ENCODE data around the gene TULP1.
A peak's percentile ranks its signal among the peaks of the same experiment; 100 is the strongest.

The TULP1 gene

GRCh38 chr6:35465646-35466045 is 47.0 kb downstream of the TULP1 start:
- DNase-seq (ENCODE audit: low read depth), result no peak

DNA sequence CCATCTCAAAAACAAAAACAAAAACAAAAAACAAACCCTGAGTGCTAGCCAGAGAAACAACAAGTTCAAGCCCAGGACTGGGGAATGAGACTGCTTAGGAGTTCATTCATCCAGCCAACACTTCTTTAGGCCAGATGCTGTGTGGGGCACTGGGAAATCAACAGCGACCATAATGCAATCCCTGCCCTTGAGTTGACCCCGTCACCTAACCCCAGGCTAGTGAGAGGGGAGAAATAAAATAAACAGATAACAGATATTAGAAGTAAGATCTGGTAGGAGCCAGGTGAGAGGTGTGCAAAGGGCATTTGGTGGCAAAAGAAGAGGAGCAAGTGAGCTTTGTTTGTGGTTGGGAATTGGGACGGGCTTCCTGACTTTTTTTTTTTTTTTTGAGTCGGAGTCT is 49.4 kb downstream of the TULP1 start:
- no peak for DNase-seq (ENCODE audit: low read depth)

DNA sequence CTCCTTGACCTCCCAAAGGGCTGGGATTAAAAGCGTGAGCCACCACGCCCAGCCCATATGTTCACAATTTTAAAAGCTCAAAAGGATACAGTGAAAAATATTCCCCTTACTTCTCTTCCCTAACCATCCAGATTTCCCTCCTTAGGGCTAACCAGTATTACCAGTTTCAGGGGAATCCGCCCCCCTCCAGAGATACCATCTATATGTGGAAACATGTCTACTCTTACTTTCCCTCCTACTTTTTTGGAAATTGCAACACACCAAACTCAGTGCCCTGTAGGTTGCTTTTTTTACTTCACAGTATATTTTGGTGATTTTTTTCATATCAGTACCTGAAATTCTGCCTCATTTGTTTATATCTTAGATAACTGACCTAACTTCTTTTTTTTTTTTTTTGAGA is 51.4 kb downstream of the TULP1 start:
- DNase-seq (ENCODE audit: low read depth), result no peak

GRCh38 chr6:35457907-35458306 is 54.8 kb downstream of the TULP1 start:
- DNase-seq (ENCODE audit: low read depth), result no peak

DNA sequence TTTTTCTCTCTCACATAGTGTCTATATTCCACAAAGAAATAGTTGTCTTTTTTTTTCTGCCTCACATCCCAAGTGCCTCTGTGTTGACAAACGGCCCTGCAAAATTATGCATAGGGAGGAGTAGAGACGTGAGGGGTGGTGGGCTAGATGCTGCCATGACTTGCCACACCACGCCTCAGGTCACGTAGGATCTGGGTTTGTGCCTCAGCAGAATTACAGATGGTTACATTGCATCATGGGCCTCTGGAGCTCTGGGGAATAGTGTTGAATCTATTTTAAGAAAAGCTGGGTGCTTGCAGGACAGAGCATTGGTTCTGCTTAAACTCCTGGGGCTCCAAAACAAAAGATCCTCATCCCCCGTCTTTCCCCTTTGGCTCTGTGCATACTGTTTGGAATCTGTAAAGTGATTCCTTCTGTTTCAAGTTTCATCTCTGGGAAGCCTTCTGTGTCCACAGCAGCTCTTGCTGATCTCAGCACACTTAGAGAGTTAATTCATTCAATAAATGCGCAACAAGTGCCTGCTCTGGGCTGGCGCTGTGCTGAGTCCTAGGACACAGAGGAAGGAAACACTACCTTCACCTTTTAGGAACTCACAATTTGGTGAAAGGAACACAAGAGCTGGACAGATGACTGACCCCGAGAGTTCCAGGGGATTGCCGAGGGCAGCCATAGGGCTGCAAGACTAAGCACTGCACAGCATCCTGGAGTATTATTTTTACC is 58.1 kb downstream of the TULP1 start:
- DNase-seq (ENCODE audit: low read depth), result no peak

GRCh38 chr6:35453236-35453635 is 59.5 kb downstream of the TULP1 start:
- DNase-seq (ENCODE audit: low read depth), result no peak

DNA sequence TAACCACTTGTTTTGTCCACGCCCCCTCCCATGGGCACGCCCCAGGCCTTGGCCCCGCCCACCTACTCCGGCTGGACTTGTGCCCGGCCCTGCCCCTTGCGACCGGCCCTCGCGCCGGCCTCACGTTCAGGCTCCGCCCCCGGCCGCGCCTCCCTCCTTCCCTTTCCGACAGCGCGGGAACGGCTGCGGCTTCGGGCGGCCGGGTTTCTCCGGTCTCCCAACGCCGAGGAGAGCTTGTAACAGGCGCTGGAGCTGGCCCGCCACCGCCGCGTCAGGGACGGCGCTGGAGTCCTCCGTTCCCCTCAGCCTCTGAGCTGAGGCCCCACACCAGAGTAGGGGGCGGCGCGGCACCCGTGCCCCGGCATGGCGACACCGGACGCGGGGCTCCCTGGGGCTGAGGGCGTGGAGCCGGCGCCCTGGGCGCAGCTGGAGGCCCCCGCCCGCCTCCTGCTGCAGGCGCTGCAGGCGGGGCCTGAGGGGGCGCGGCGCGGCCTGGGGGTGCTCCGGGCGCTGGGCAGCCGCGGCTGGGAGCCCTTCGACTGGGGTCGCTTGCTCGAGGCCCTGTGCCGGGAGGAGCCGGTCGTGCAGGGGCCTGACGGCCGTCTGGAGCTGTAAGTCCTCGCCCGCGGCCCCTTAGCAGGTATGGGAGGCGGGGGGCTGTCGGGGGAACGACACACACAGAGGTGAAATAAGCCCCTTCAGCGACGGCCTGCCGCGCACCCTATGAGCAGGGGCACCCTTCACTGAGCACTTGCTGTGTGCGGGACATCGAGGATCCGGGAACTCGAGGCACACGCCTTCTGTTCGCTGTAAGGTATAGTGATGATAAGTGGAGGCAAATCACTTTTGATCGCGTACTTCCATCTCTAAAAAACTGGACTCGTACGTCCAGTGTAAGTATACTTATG is 60.3 kb downstream of the TULP1 start, which contains the start of gene FANCE:
Gene FANCE, plus strand, starts transcription at position 156 of the 908 bp plus-strand sequence. Its CDS starts 208 bp downstream, at position 364.
- DNase-seq (ENCODE audit: low read depth), result peak; percentile 81

DNA sequence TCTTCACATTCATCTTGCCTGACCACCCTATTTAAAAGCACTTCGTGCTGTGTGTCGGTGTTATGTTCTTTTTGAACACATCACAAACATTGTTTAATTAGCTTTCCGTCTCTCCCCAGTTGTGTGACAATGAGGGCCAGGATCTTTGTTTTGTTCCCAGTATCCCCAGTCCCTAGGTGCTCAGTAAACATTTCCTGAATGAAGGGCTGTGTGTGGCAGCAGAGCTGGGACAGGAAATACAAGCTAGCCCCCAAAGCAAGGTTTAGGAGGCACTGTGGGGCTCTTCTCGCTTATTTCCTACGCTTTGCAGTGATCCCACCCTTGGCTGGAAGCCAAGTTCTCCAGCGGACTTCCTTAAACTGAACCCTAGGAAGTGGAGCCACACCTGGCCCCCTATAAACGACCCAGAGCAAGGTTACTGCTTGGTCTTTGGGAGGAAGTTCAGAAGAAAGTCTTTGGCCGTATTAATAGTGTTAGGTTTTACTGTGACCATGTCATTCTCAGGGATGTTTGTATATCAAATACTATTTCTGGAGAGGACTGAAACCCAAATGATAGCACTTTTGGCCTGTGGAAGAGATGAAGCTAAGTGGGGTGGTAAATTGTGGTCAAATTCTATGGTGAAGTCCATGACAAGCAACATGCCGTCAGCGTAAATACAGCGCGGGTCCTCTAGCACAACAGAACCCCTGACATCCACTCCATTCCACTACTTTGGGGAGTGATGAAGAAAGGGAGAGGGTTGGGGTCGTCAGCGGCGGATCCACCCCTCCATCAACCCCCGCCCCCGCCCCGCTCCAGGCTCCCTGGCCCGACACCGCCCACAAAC is 61.1 kb downstream of the TULP1 start:
- no peak for DNase-seq (ENCODE audit: low read depth)

GRCh38 chr6:35449287-35449881 is 63.3 kb downstream of the TULP1 start:
- no peak for DNase-seq (ENCODE audit: low read depth)

DNA sequence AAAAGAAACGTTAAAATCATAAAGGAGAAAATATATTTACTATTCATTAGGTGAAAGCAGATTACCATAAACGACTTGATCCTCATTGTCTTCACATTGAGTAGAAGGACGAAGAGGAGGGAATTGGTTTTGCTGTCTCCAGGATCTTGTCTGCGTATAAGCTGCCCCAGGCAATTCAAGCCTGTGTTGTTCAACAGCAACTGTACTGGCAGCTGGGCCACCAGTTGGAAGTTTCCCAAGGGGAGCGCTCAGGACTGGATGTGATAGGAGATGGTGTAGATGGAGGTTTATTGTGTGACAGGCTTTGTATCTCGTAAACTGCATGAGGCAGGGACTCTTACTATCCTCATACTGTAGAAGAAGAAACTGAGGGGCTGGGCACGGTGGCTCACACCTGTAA is 64.5 kb downstream of the TULP1 start:
- no peak for DNase-seq (ENCODE audit: low read depth)

Measured in activated T-helper 1 cell treated with Interleukin-2 at 50 U/mL for 16 hours (primary cell).